Stimulated activated CD8-positive, alpha-beta memory T cell treated with anti-CD3 and anti-CD28 coated beads, Interleukin-15, amount 100 ng/mL, for 48 hours (primary cell): Measurements from ENCODE around the gene HBG1.
"Not testable (repeated sequence)": the region's sequence is repeated elsewhere in the genome, so short reads cannot be mapped to it uniquely, and the experiment has no call there.

Source experiments
- DNase-seq, 2 donors: peaks; one replicate each; pipeline ENCODE4 v3.0.0-alpha.2; 2020; ENCODE audit warnings: low read depth in 2 of 2

HBG1 gene

GRCh38 chr11:5249807-5250396 lies at the start of gene HBG1:
TSS of gene HBG1 (minus strand) at chr11:5249857. CDS start at chr11:5249804, 53 bp downstream.
- DNase-seq = not testable (repeated sequence)

- no peak for DNase-seq
Measured at GRCh38 chr11:5298451-5298850, 48.8 kb upstream of the HBG1 start.

- no peak for DNase-seq
Measured at GRCh38 chr11:5297721-5298323, 48.2 kb upstream of the HBG1 start.

- DNase-seq = not testable (repeated sequence)
Measured at GRCh38 chr11:5294342-5294995, 44.8 kb upstream of the HBG1 start.

- no peak for DNase-seq
Measured at GRCh38 chr11:5293028-5293427, 43.4 kb upstream of the HBG1 start.

GRCh38 chr11:5291207-5291838 lies 41.7 kb upstream of the HBG1 start:
- no peak for DNase-seq

GRCh38 chr11:5290106-5290505 lies 40.4 kb upstream of the HBG1 start:
- DNase-seq = no peak

GRCh38 chr11:5289696-5290095 lies 40.0 kb upstream of the HBG1 start:
- DNase-seq = no peak

GRCh38 chr11:5288906-5289550 lies 39.4 kb upstream of the HBG1 start:
- DNase-seq = no peak

- DNase-seq = no peak
Measured at GRCh38 chr11:5288108-5288905, 38.6 kb upstream of the HBG1 start.

- no peak for DNase-seq
Measured at GRCh38 chr11:5286901-5287300, 37.2 kb upstream of the HBG1 start.

- no peak for DNase-seq
Measured at GRCh38 chr11:5286351-5286750, 36.7 kb upstream of the HBG1 start.

GRCh38 chr11:5285703-5286340 lies 36.2 kb upstream of the HBG1 start:
- no peak for DNase-seq

GRCh38 chr11:5284637-5285036 lies 35.0 kb upstream of the HBG1 start:
- DNase-seq = no peak

- no peak for DNase-seq
Measured at GRCh38 chr11:5283882-5284281, 34.2 kb upstream of the HBG1 start.

- DNase-seq = no peak
Measured at GRCh38 chr11:5283086-5283485, 33.4 kb upstream of the HBG1 start.

- DNase-seq = no peak
Measured at GRCh38 chr11:5282628-5283027, 33.0 kb upstream of the HBG1 start.

GRCh38 chr11:5281596-5281995 lies 31.9 kb upstream of the HBG1 start:
- DNase-seq = no peak

GRCh38 chr11:5280582-5281102 lies 31.0 kb upstream of the HBG1 start:
- peak; percentile 6 to 7 for DNase-seq

GRCh38 chr11:5279471-5280090 lies 29.9 kb upstream of the HBG1 start:
- DNase-seq = no peak
